DOHH2 (cell line): ENCODE data around the gene SLC9A1.

Source experiments
- CTCF ChIP-seq: fragments of 200-600 bp; sonication (generic); IDR thresholded peaks from one replicate; pipeline ENCODE4 v1.5.1; 2014; ENCODE audit warnings: antibody characterized with exemption, mild to moderate bottlenecking, low read depth, low read length; ENCODE audit not compliant: poor library complexity, severe bottlenecking
- EZH2phosphoT487 ChIP-seq: fragments of 200-600 bp; sonication (generic); IDR thresholded peaks from 2 replicates; pipeline ENCODE4 v1.6.1; 2017; ENCODE audit warnings: borderline replicate concordance, mild to moderate bottlenecking, antibody characterized with exemption, low read length, moderate library complexity, mixed read lengths

DNA sequence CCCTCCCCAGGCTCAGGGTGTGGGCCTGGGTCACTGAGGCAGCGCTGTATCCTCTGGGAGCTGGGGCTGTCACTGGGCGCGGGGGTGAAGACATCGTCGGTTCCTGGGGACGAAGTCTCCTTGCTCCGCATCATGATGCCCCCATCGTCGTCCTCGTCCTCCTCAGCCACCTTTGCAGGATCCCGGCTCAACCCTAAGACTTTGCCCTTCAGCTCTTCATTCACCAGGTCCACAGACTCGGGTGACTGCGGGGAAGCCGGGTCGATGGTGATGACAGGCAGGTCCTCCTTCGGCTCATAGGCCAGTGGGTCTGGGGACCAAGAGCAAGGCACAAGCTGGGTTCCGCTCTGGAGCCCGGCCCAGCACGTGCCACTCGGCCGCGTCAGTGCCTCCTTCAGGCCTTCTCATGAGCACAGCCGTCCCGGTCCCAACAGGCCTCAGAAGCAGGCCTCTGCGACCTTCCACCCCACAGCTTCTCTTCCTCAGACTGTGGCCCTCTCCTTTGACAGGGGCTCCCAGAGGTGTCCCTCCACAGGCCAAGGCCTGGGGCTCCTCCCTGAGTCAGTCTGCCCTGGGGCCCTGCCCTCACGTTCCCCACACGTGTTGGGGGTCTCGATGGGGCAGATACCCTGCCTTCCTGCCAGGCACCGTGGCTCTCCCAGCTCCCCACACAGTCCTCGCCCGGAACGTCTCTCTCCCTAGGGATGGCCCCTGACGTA is 54.4 kb downstream of the SLC9A1 start:
- no peak for TF ChIP-seq CTCF
- no peak for TF ChIP-seq EZH2phosphoT487
